HepG2 (cell line): ENCODE results near the gene SURF2. TPM values are rescaled to one million over a fixed set of nuclear protein-coding genes. Genes with fewer than 3 reads are reported as not detected.
A peak's percentile ranks its signal among the peaks of the same experiment; 100 is the strongest.

Experiments
- ATAC-seq: fragments of 200-7000 bp; cut with Tn5 transposase; 3 replicates; pipeline ENCODE4 v1.9.1; 2020; ENCODE audit warnings: mild to moderate bottlenecking, moderate library complexity
- BruUV-seq: library from RNA; stranded (reverse); fragments of 400-500 nt; replicated peaks from 2 replicates; lab custom pipeline; 2021; lab: Mats Ljungman, UMichigan
- CTCF ChIA-PET: fragments of 300-600 bp; formaldehyde crosslinking; extraction: SDS; loops from one replicate; lab custom pipeline; 2021; ENCODE audit warnings: low total read pairs, inconsistent platforms, low intra/inter-chr PET ratio; lab: Yijun Ruan, JAX
- POLR2A ChIA-PET: fragments of 350-600 bp; sonication (Branson Sonifier 250); formaldehyde crosslinking; loops from one replicate; lab custom pipeline; 2020; ENCODE audit warnings: antibody characterized with exemption, inconsistent platforms; lab: Yijun Ruan, JAX
- DNase-seq: peaks from one replicate; pipeline ENCODE4 v3.0.0-alpha.2; 2015; ENCODE audit warnings: low spot score
- FAIRE-seq: peaks from 3 replicates; lab custom pipeline; 2011; peaks lifted over from hg19 to GRCh38; lab: Jason Lieb, UNC
- H2AFZ ChIP-seq: one replicate; pipeline ENCODE4 v1.6.1; 2011; ENCODE audit warnings: low read length, inconsistent platforms
- H3K27ac ChIP-seq: fragments of 300-600 bp; 3 replicates; pipeline ENCODE4 v1.8.0; 2011; ENCODE audit warnings: mixed run types, mild to moderate bottlenecking, mixed read lengths, low read length, inconsistent platforms; ENCODE audit not compliant: insufficient read depth; ENCODE audit errors: extremely low read length
- H3K27me3 ChIP-seq, 2 experiments: fragments of 200-600 bp in 1 of 2; 2 replicates in 1 of 2; 3 replicates in 1 of 2; pipeline versions ENCODE4 v1.6.0 to v1.8.0; 2011; ENCODE audit warnings: low read length in 2 of 2, mild to moderate bottlenecking in 2 of 2, moderate library complexity in 2 of 2, inconsistent platforms in 1 of 2; ENCODE audit not compliant: insufficient read depth in 2 of 2, control insufficient read depth in 1 of 2
- H3K36me3 ChIP-seq, 2 experiments: fragments of 200-600 bp in 1 of 2; replicated peaks in 1 of 2; 2 replicates in 1 of 2; 3 replicates in 1 of 2; pipeline versions ENCODE4 v1.5.1 to v1.8.0; 2011; ENCODE audit warnings: low read length in 2 of 2, inconsistent platforms in 1 of 2; ENCODE audit not compliant: insufficient read depth in 2 of 2, control insufficient read depth in 1 of 2
- H3K4me1 ChIP-seq: 2 replicates; pipeline ENCODE4 v1.5.1; 2012; ENCODE audit warnings: low read length, inconsistent platforms; ENCODE audit not compliant: insufficient read depth
- H3K4me2 ChIP-seq: 2 replicates; pipeline ENCODE4 v1.6.0; 2011; ENCODE audit warnings: low read depth, low read length, inconsistent platforms
- H3K4me3 ChIP-seq, 3 experiments: fragments of 200-600 bp in 1 of 3; sonication (generic), shearing (Covaris generic) in 1 of 3; replicated peaks in 1 of 3; 2 replicates each; pipeline ENCODE4 v1.5.1; 2011 to 2016; ENCODE audit warnings: low read length in 3 of 3, inconsistent platforms in 2 of 3, low read depth in 2 of 3, mild to moderate bottlenecking in 2 of 3, control low read depth in 1 of 3, mixed read lengths in 1 of 3; ENCODE audit not compliant: insufficient read depth in 1 of 3
- H3K79me2 ChIP-seq: one replicate; pipeline ENCODE4 v1.6.1; 2011; ENCODE audit warnings: low read length, inconsistent platforms; ENCODE audit not compliant: insufficient read depth
- H3K9ac ChIP-seq: 2 replicates; pipeline ENCODE4 v1.6.0; 2011; ENCODE audit warnings: mild to moderate bottlenecking, low read depth, low read length, inconsistent platforms; ENCODE audit not compliant: insufficient read depth
- H3K9me3 ChIP-seq: 2 replicates; pipeline ENCODE4 v1.5.1; 2012; ENCODE audit warnings: mild to moderate bottlenecking, low read length
- H4K20me1 ChIP-seq: 2 replicates; pipeline ENCODE4 v1.6.0; 2011; ENCODE audit warnings: inconsistent platforms, mild to moderate bottlenecking, low read length, moderate library complexity; ENCODE audit not compliant: insufficient read depth
- ADNP ChIP-seq: sonication (generic); formaldehyde crosslinking; IDR thresholded peaks from 2 replicates; pipeline ENCODE4 v1.4.0; 2020; ENCODE audit warnings: missing genetic modification reagents
- FOSL1 ChIP-seq: sonication (generic); formaldehyde crosslinking; IDR thresholded peaks from 2 replicates; pipeline ENCODE4 v1.9.0; 2021; ENCODE audit warnings: missing genetic modification reagents, borderline replicate concordance
- RNF2 ChIP-seq: fragments of 450-650 bp; conservative IDR thresholded peaks from 2 replicates; pipeline ENCODE4 v1.6.1; 2016; ENCODE audit warnings: low read depth
- ZFP37 ChIP-seq: sonication (generic); formaldehyde crosslinking; IDR thresholded peaks from 2 replicates; pipeline ENCODE4 v1.4.0; 2020; ENCODE audit warnings: missing genetic modification reagents, borderline replicate concordance
- WGBS: methylation state at CpG from one replicate; pipeline ENCODE4 v1.1.6; 2017; ENCODE audit warnings: low lambda C conversion rate; 5-methylcytosine and 5-hydroxymethylcytosine counted together
- in situ Hi-C: cut with HindIII; loops from 2 replicates; pipeline ENCODE4 v1.10.0; 2017; ENCODE audit warnings: low pct_unique_long_range_greater_than_20kb; ENCODE audit not compliant: extremely low pct_ligation_motif_present
- intact Hi-C: fragments of 100-400 bp; cut with micrococcal nuclease; formaldehyde crosslinking; loops from one replicate; pipeline ENCODE4 v1.10.0; 2022; ENCODE audit not compliant: unreplicated experiment
- polyA plus RNA-seq, 8 experiments: library from polyadenylated mRNA; depleted of rRNA in 3 of 8; stranded (reverse) in 7 of 8; unstranded in 1 of 8; fragments of >200 nt; fragmentation: Illumina TruSeq in 4 of 8; extraction: Trizol in 4 of 8; gene quantifications; 2 replicates each; pipeline versions ENCODE4 v1.2.1 to v1.2.3, GENCODE V29; 2011 to 2016; ENCODE audit warnings: low read depth in 4 of 8, missing spikeins in 1 of 8, mixed read lengths in 1 of 8; ENCODE audit not compliant: insufficient read depth in 1 of 8
- small RNA-seq, 3 experiments: library from RNA; depleted of rRNA; stranded (forward); fragments of <200 nt; gene quantifications; one replicate each; pipeline ENCODE3, GENCODE V24; 2012; ENCODE audit warnings: low read depth in 2 of 3, low replicate concordance in 1 of 3; ENCODE audit not compliant: insufficient read length in 3 of 3, insufficient read depth in 2 of 3
- total RNA-seq, 5 experiments: library from RNA; depleted of rRNA; stranded (reverse); fragments of >200 nt; fragmentation: Illumina TruSeq; extraction: Trizol; gene quantifications; 2 replicates each; pipeline ENCODE4 v1.2.3, GENCODE V29; 2016; ENCODE audit warnings: low read depth in 1 of 5
- TF ChIP-seq, protein P1 (sequence below): sonication (generic); formaldehyde crosslinking; IDR thresholded peaks from 2 replicates; pipeline ENCODE4 v1.4.0; 2020; ENCODE audit warnings: missing genetic modification reagents
- TF ChIP-seq, protein P2 (sequence below): sonication (generic); formaldehyde crosslinking; IDR thresholded peaks from 2 replicates; pipeline ENCODE4 v1.8.0; 2022; ENCODE audit warnings: missing genetic modification reagents, mild to moderate bottlenecking, inconsistent platforms, borderline replicate concordance

Gene SURF2
- total and polyA plus RNA-seq, 2 of the 13 experiments (the other 11 are each of a cell fraction or from before 2014, with no cell fraction given) = 6.3 to 13.6 TPM

DNA sequence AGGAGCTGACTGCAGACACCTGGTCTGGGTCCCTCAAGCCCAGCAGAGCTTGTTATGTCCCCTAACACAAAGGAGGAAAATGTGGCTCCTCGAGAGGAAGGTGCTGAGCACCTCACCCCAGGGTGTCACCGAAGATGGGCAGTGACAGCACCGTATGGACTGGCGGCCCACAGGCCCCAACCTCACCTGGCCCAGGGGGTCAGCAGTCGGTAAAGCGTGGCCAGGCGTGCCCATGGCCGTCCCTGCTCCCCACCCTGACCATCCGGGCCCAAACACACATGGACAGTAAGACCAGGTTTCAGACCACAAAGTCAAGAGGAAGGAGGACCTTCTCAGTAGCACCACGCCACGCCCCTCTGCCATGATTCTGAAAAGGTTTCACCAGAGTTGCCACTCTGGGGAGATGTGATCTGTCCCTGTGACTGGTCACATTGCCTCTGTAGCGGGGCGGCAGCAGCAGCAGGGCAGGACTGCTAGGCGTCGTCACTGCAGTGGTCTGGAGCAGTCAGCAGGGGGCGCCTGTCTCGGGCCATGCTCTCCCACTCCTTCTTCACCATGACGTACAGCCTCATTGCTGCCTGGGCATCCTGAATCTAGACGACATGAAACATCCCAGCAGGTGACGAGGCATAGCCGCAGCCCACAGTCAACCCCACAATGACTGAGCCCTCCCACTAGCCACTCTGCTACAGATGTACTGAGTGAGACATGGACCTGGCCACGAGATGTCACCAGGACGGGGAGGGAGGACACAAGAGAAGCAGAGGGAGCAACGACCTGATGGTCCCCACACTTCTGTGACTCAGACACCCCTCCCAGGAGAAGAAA, 50.3 kb downstream of the SURF2 start (continued):
- TF ChIP-seq, protein P1, sequence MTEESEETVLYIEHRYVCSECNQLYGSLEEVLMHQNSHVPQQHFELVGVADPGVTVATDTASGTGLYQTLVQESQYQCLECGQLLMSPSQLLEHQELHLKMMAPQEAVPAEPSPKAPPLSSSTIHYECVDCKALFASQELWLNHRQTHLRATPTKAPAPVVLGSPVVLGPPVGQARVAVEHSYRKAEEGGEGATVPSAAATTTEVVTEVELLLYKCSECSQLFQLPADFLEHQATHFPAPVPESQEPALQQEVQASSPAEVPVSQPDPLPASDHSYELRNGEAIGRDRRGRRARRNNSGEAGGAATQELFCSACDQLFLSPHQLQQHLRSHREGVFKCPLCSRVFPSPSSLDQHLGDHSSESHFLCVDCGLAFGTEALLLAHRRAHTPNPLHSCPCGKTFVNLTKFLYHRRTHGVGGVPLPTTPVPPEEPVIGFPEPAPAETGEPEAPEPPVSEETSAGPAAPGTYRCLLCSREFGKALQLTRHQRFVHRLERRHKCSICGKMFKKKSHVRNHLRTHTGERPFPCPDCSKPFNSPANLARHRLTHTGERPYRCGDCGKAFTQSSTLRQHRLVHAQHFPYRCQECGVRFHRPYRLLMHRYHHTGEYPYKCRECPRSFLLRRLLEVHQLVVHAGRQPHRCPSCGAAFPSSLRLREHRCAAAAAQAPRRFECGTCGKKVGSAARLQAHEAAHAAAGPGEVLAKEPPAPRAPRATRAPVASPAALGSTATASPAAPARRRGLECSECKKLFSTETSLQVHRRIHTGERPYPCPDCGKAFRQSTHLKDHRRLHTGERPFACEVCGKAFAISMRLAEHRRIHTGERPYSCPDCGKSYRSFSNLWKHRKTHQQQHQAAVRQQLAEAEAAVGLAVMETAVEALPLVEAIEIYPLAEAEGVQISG = peak; percentile 58
- TF ChIP-seq RNF2 = no peak

DNA sequence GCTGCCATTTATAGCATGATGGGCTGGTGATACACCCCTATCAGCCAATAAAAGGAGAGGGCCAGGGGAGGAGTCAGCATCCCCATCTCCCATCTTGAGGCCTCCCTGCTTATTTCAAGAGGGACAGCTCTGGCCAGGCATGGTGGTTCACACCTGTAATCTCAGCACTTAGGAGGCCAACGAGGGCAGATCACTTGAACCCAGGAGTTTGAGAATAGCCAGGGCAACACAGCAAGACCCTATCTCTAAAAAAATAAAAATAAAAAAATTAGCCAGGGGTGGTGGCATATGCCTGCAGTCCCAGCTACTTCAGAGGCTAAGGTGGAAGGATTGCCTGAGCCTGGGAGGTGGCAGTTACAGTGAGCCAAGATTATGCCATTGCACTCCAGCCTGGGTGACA, 51.7 kb downstream of the SURF2 start:
- CTCF ChIA-PET = interaction anchor here (0.8 to 1.1 kb wide), 2 partner anchors 78 to 80 kb away, joined by 3 to 4 read pairs; no protein-coding TSS in a partner anchor
- H3K9me3 ChIP-seq = no peaks in the 10 kb centered on the region
- intact Hi-C loops = no loop called here
- no peak overlapping the region for H2AFZ ChIP-seq
- no peaks in the 10 kb centered on the region for H3K79me2 ChIP-seq
- DNase-seq (no peak), ATAC-seq (no peak), FAIRE-seq (no peak)
- no TSS peak for BruUV-seq
- POLR2A ChIA-PET = interaction anchor here (0.7 kb wide), 1 partner anchor 78 kb away, joined by 3 read pairs; no protein-coding TSS in a partner anchor
- H3K9ac ChIP-seq = no peak overlapping the region
- TF ChIP-seq FOSL1 (CRISPR knock-in tag) (no peak), ADNP (CRISPR knock-in tag) (no peak), ZFP37 (CRISPR knock-in tag) (no peak)
- TF ChIP-seq, protein P2, sequence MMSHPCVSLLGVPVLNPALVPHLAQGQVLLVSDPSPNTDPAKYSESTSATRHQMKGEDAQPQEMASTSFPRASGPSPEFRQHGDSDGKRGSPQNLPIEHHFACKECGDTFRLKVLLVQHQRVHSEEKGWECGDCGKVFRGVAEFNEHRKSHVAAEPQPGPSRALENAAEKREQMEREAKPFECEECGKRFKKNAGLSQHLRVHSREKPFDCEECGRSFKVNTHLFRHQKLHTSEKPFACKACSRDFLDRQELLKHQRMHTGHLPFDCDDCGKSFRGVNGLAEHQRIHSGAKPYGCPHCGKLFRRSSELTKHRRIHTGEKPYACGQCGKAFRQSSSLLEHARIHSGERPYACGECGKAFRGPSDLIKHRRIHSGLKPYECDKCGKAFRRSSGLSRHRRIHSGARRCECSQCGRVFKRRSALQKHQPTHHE = no peak
- H3K27ac ChIP-seq = no peak overlapping the region
- 0 out of 2 replicates have a peak, but pooled peaks cover 4% of the 10 kb centered on the region for H4K20me1 ChIP-seq
- 85% methylated on average over 1 of the region's 1 CpG for WGBS
- no peaks in the 10 kb centered on the region for H3K27me3 ChIP-seq
- H3K4me3 ChIP-seq = no peak overlapping the region
- peaks cover 8% of the 10 kb centered on the region for H3K4me1 ChIP-seq
- H3K36me3 ChIP-seq = peaks cover 36 to 64% of the 10 kb centered on the region in 2 experiments; a peak in 4 of 5 replicates
- in situ Hi-C loops = loop anchor here (5.0 kb wide), 2 partner anchors 51 to 79 kb away; partner anchors contain the start of genes SURF1 and SURF2
- no peak overlapping the region for H3K4me2 ChIP-seq

Small RNA genes lying within 50 kb of the gene (small RNA-seq; reads per million reads assigned to genes)
- gene RF00019 (0 reads per million in 3 experiments), gene SNORD24 (0 reads per million in 3 experiments), gene SNORD36A (0 reads per million in 3 experiments), gene SNORD36B (0 reads per million in 3 experiments), gene SNORD36C (0 reads per million in 3 experiments)

Other genes with a start within 250 kb of the SURF2 start
- 8.8 and 12.9 TPM in 2 replicates for gene RALGDS, start 235.3 kb upstream of the SURF2 start, total RNA-seq (2016; rRNA removed; fragmentation: Illumina TruSeq; extraction: Trizol)
- gene RALGDS, start 235.3 kb upstream of the SURF2 start, polyA plus RNA-seq (2011; rRNA removed) = 25.5 and 28.8 TPM in 2 replicates
- not detected in 2 replicates for gene GBGT1, start 192.6 kb upstream of the SURF2 start, total RNA-seq (2016; rRNA removed; fragmentation: Illumina TruSeq; extraction: Trizol)
- not detected in 2 replicates for gene GBGT1, start 192.6 kb upstream of the SURF2 start, polyA plus RNA-seq (2011; rRNA removed)
- gene OBP2B, start 147.3 kb upstream of the SURF2 start, total RNA-seq (2016; rRNA removed; fragmentation: Illumina TruSeq; extraction: Trizol) = not detected in 2 replicates
- not detected in 2 replicates for gene OBP2B, start 147.3 kb upstream of the SURF2 start, polyA plus RNA-seq (2011; rRNA removed)
- not detected in 2 replicates for gene ABO, start 81.3 kb upstream of the SURF2 start, total RNA-seq (2016; rRNA removed; fragmentation: Illumina TruSeq; extraction: Trizol)
- gene ABO, start 81.3 kb upstream of the SURF2 start, polyA plus RNA-seq (2011; rRNA removed) = not detected in 2 replicates
- gene SURF6, start 20.4 kb upstream of the SURF2 start, total RNA-seq (2016; rRNA removed; fragmentation: Illumina TruSeq; extraction: Trizol) = 13.3 and 14.7 TPM in 2 replicates
- gene SURF6, start 20.4 kb upstream of the SURF2 start, polyA plus RNA-seq (2011; rRNA removed) = 5.9 and 7.5 TPM in 2 replicates
- 19.6 and 22.1 TPM in 2 replicates for gene MED22, start 8.4 kb upstream of the SURF2 start, total RNA-seq (2016; rRNA removed; fragmentation: Illumina TruSeq; extraction: Trizol)
- 15.8 and 22.2 TPM in 2 replicates for gene MED22, start 8.4 kb upstream of the SURF2 start, polyA plus RNA-seq (2011; rRNA removed)
- gene RPL7A, start 8.3 kb upstream of the SURF2 start, total RNA-seq (2016; rRNA removed; fragmentation: Illumina TruSeq; extraction: Trizol) = 2,938 and 3,359 TPM in 2 replicates
- 2,401 and 2,404 TPM in 2 replicates for gene RPL7A, start 8.3 kb upstream of the SURF2 start, polyA plus RNA-seq (2011; rRNA removed)
- 10.6 and 17.8 TPM in 2 replicates for gene SURF1, start 63 bp upstream of the SURF2 start, total RNA-seq (2016; rRNA removed; fragmentation: Illumina TruSeq; extraction: Trizol)
- gene SURF1, start 63 bp upstream of the SURF2 start, polyA plus RNA-seq (2011; rRNA removed) = 39.2 and 40.7 TPM in 2 replicates
- gene SURF4, start 19.5 kb downstream of the SURF2 start, total RNA-seq (2016; rRNA removed; fragmentation: Illumina TruSeq; extraction: Trizol) = 135 and 265 TPM in 2 replicates
- gene SURF4, start 19.5 kb downstream of the SURF2 start, polyA plus RNA-seq (2011; rRNA removed) = 220 and 224 TPM in 2 replicates
- 1.1 and 2.2 TPM in 2 replicates for gene STKLD1, start 19.8 kb downstream of the SURF2 start, total RNA-seq (2016; rRNA removed; fragmentation: Illumina TruSeq; extraction: Trizol)
- gene STKLD1, start 19.8 kb downstream of the SURF2 start, polyA plus RNA-seq (2011; rRNA removed) = 1.5 and 3.8 TPM in 2 replicates
- gene REXO4, start 61.5 kb downstream of the SURF2 start, total RNA-seq (2016; rRNA removed; fragmentation: Illumina TruSeq; extraction: Trizol) = 30.4 and 32.9 TPM in 2 replicates
- 18.5 and 20.2 TPM in 2 replicates for gene REXO4, start 61.5 kb downstream of the SURF2 start, polyA plus RNA-seq (2011; rRNA removed)
- gene ADAMTS13, start 65.8 kb downstream of the SURF2 start, total RNA-seq (2016; rRNA removed; fragmentation: Illumina TruSeq; extraction: Trizol) = 0.69 and 0.91 TPM in 2 replicates
- 4.5 and 5.0 TPM in 2 replicates for gene ADAMTS13, start 65.8 kb downstream of the SURF2 start, polyA plus RNA-seq (2011; rRNA removed)
- 8.2 and 13.8 TPM in 2 replicates for gene CACFD1, start 103.4 kb downstream of the SURF2 start, total RNA-seq (2016; rRNA removed; fragmentation: Illumina TruSeq; extraction: Trizol)
- 14.6 and 21.3 TPM in 2 replicates for gene CACFD1, start 103.4 kb downstream of the SURF2 start, polyA plus RNA-seq (2011; rRNA removed)
- gene SLC2A6, start 122.5 kb downstream of the SURF2 start, total RNA-seq (2016; rRNA removed; fragmentation: Illumina TruSeq; extraction: Trizol) = 6.3 and 15.0 TPM in 2 replicates
- 4.1 and 9.1 TPM in 2 replicates for gene SLC2A6, start 122.5 kb downstream of the SURF2 start, polyA plus RNA-seq (2011; rRNA removed)
- gene MYMK, start 168.4 kb downstream of the SURF2 start, total RNA-seq (2016; rRNA removed; fragmentation: Illumina TruSeq; extraction: Trizol) = not detected in 2 replicates
- not detected in 2 replicates for gene MYMK, start 168.4 kb downstream of the SURF2 start, polyA plus RNA-seq (2011; rRNA removed)
- 1.0 and 3.8 TPM in 2 replicates for gene ADAMTSL2, start 178.2 kb downstream of the SURF2 start, total RNA-seq (2016; rRNA removed; fragmentation: Illumina TruSeq; extraction: Trizol)
- gene ADAMTSL2, start 178.2 kb downstream of the SURF2 start, polyA plus RNA-seq (2011; rRNA removed) = 1.8 and 1.9 TPM in 2 replicates